ENCODE measurements around the gene AK8.

Gene AK8

GRCh38 chr9:132825430-132825829, 52.7 kb downstream of the AK8 start:
- no peak for DNase-seq (ENCODE audit: low read depth)

- DNase-seq (ENCODE audit: low read depth), result no peak
Measured at GRCh38 chr9:132824951-132825350, 53.1 kb downstream of the AK8 start.

GRCh38 chr9:132824151-132824550, 53.9 kb downstream of the AK8 start:
- no peak for DNase-seq (ENCODE audit: low read depth)

- DNase-seq (ENCODE audit: low read depth), result no peak
Measured at GRCh38 chr9:132823370-132824145, 54.5 kb downstream of the AK8 start.

GRCh38 chr9:132820169-132820944, 57.7 kb downstream of the AK8 start:
- DNase-seq (ENCODE audit: low read depth), result no peak

GRCh38 chr9:132818588-132818987, 59.5 kb downstream of the AK8 start:
- DNase-seq (ENCODE audit: low read depth), result no peak

GRCh38 chr9:132814937-132815336, 63.1 kb downstream of the AK8 start:
- DNase-seq (ENCODE audit: low read depth), result no peak

GRCh38 chr9:132813115-132813771, 64.8 kb downstream of the AK8 start:
- DNase-seq (ENCODE audit: low read depth), result no peak

GRCh38 chr9:132811985-132812384, 66.1 kb downstream of the AK8 start:
- DNase-seq (ENCODE audit: low read depth), result no peak

- DNase-seq (ENCODE audit: low read depth), result no peak
Measured at GRCh38 chr9:132810314-132810713, 67.8 kb downstream of the AK8 start.

- DNase-seq (ENCODE audit: low read depth), result no peak
Measured at GRCh38 chr9:132809677-132810271, 68.3 kb downstream of the AK8 start.

GRCh38 chr9:132808645-132809044, 69.4 kb downstream of the AK8 start:
- DNase-seq (ENCODE audit: low read depth), result no peak

GRCh38 chr9:132806723-132807421, 71.2 kb downstream of the AK8 start:
- DNase-seq (ENCODE audit: low read depth), result no peak

- no peak for DNase-seq (ENCODE audit: low read depth)
Measured at GRCh38 chr9:132806306-132806705, 71.8 kb downstream of the AK8 start.

- no peak for DNase-seq (ENCODE audit: low read depth)
Measured at GRCh38 chr9:132804576-132805295, 73.3 kb downstream of the AK8 start.

GRCh38 chr9:132802121-132802795, 75.8 kb downstream of the AK8 start:
- DNase-seq (ENCODE audit: low read depth), result no peak

- no peak for DNase-seq (ENCODE audit: low read depth)
Measured at GRCh38 chr9:132801659-132802058, 76.4 kb downstream of the AK8 start.

GRCh38 chr9:132800038-132800648, 77.9 kb downstream of the AK8 start:
- peak; percentile 35 for DNase-seq (ENCODE audit: low read depth)

GRCh38 chr9:132798817-132799790, 79.0 kb downstream of the AK8 start:
- no peak for DNase-seq (ENCODE audit: low read depth)

Measured in GM04504 (cell line).